GM10248 (cell line): ENCODE results near the gene NUDT19.

Experiments used
- CTCF ChIA-PET: fragments of 300-600 bp; sonication (Branson Sonifier 250); formaldehyde crosslinking; extraction: SDS; loops from one replicate; lab custom pipeline; 2021; ENCODE audit warnings: antibody characterized with exemption; lab: Yijun Ruan, JAX
- POLR2A ChIA-PET: fragments of 350-650 bp; sonication (Branson Sonifier 250); formaldehyde crosslinking; extraction: SDS; loops from one replicate; lab custom pipeline; 2020; ENCODE audit warnings: antibody characterized with exemption; lab: Yijun Ruan, JAX
- DNase-seq: peaks from one replicate; pipeline ENCODE4 v3.0.0; 2012; ENCODE audit errors: extremely low spot score
- TF ChIP-seq, protein P1 (sequence below): IDR thresholded peaks from 2 replicates; pipeline ENCODE4 v1.5.1; 2012; ENCODE audit warnings: mild to moderate bottlenecking, low read depth; ENCODE audit errors: extremely low read depth, missing control alignments, control extremely low read depth

Gene NUDT19

DNA sequence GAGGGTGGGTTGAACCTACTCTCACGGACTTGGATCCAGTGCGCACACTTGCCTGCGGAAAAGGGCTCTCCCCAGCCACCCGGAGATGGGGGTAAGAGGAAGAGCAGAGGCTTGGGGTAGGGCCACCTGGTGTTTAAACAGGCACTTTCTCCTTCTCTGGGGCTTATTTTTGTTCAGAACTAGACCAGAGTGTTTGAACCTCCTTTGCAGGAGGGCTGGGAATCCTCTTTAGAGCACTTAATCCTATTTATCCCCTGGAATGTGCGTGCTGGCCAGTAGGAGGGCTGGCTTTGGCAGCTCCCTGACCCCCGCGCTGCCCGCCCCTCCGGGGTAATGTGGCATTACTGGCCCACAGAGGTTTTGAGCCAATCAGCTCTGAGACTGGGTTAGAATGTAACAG is 14.0 kb upstream of the NUDT19 start:
- ChIA-PET POLR2A (no interaction called here), CTCF (interaction anchor here (1.1 kb wide), 1 partner anchor 22 kb away, joined by 3 read pairs; no protein-coding TSS in a partner anchor)
- TF ChIP-seq, protein P1, sequence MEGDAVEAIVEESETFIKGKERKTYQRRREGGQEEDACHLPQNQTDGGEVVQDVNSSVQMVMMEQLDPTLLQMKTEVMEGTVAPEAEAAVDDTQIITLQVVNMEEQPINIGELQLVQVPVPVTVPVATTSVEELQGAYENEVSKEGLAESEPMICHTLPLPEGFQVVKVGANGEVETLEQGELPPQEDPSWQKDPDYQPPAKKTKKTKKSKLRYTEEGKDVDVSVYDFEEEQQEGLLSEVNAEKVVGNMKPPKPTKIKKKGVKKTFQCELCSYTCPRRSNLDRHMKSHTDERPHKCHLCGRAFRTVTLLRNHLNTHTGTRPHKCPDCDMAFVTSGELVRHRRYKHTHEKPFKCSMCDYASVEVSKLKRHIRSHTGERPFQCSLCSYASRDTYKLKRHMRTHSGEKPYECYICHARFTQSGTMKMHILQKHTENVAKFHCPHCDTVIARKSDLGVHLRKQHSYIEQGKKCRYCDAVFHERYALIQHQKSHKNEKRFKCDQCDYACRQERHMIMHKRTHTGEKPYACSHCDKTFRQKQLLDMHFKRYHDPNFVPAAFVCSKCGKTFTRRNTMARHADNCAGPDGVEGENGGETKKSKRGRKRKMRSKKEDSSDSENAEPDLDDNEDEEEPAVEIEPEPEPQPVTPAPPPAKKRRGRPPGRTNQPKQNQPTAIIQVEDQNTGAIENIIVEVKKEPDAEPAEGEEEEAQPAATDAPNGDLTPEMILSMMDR: no peak
- no peak for DNase-seq

DNA sequence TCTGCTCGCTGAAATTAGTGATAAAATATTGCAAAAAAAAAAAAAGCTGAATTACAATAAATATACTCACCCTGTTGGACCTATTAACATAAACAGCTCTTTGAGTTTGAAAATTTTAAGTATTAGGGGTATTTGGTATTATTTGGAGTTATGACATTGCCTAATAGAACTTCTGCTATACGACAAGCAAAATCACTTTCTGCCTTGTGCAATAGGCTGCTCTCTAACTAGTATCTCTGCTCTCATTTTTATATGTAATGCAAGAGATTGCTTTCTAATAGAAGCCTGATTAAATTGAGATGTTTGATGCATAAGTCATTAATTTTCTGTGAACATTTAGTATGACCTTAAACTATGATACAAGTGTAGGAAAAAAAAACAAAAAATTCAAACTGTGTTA is 10.6 kb upstream of the NUDT19 start:
- TF ChIP-seq, protein P1: no peak
- ChIA-PET CTCF (interaction anchor here (1.4 kb wide), 2 partner anchors 12 to 13 kb away, joined by 4 read pairs; no protein-coding TSS in a partner anchor), POLR2A (no interaction called here)
- no peak for DNase-seq

DNA sequence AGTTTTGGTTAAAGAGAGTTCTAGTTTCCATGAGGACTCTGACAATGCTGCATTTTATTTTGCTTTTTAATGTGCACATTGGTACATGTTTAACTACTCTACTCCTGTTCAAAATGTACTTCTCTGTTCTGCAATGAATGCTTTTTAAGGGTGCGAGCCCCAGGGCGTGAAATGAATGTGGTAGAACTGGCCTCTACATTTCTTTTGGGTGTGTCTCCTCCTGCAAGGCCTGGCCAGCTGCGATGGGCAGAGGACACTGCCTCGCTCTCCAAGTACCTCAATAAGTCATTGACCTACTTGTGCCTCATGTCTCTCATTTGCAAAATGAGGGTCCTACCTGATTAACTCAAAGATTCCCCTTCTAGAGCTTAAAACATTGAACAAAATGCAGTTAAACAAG is 9.3 kb upstream of the NUDT19 start:
- ChIA-PET CTCF (interaction anchor here (1.4 kb wide), 2 partner anchors 9 to 14 kb away, joined by 4 read pairs; partner anchors contain the start of gene NUDT19), POLR2A (no interaction called here)
- TF ChIP-seq, protein P1: no peak
- DNase-seq: no peak

DNA sequence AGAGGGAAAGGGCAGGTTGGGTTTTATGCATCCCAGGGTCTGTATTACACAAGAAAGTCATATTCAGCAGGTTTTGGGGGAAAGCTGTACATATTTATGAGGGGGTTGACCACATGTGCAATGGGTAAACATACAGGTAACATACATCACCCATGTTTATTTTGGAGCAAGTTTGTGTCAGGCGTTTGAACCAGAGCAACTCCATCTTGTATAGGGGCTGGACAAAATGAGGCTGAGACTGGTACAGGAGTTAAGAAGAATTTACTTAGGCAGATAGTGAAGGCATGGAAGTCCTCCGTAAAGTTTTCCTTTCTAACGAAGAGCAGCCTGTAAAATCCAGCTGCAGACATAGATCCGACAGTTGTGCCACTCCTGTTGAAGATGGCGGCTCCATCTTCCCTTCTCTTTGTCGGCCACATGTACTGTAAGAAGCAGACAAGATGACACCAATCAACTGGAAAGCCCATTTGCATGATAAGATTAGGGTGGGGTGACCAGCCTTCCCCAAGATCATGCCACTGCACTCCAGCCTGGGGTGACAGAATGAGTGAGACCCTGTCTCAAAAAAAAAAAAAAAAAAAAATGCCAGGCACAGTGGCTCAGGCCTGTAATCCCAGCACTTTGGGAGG is 4.7 kb upstream of the NUDT19 start:
- TF ChIP-seq, protein P1: no peak
- ChIA-PET CTCF (interaction anchor here (1.2 kb wide), 1 partner anchor 61 kb away, joined by 3 read pairs; no protein-coding TSS in a partner anchor), POLR2A (no interaction called here)
- DNase-seq: no peak

DNA sequence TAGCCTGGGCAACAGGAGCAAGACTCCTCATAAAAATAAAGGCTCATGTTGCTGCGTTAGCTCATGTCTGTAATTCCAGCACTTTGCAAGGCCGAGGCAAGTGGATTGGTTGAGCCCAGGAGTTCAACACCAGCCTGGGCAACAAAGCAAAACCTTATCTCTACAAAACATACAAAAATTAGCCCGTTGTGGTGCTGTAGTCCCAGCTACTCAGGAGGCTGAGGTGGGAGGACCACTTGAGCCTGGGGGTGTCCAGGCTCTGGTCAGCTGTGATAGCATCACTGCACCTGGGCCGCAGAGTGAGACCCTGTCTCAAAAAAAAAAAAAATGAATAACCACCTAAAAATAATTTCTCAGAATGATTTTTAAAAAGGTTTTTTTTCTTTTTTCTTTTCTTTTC is 3.9 kb upstream of the NUDT19 start:
- TF ChIP-seq, protein P1: no peak
- CTCF ChIA-PET: interaction anchor here (1.2 kb wide), 1 partner anchor 60 kb away, joined by 3 read pairs; no protein-coding TSS in a partner anchor
- no peak for DNase-seq
- POLR2A ChIA-PET: interaction anchor here (0.7 kb wide), 1 partner anchor 27 kb away, joined by 7 read pairs; no protein-coding TSS in a partner anchor

DNA sequence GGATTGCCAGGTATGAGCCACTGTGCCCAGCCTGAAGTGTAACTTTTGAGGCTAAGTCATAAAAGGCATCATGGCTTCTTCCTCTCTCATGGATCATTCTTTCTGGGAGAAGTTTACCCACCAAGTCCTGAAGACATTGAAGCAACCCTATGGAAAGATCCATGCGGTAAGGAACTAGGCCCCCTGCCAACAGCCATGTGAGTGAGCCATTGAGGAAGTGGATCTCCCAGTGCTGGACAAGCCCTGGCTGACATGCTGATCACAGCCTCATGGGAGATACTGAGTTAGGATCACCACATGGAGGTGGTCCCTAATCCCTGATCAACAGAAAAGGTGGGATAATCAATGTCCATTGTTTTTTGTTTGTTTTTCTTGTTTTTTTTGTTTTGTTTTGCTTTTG is 3.3 kb upstream of the NUDT19 start:
- TF ChIP-seq, protein P1: no peak
- POLR2A ChIA-PET: interaction anchor here (0.7 kb wide), 1 partner anchor 28 kb away, joined by 7 read pairs; no protein-coding TSS in a partner anchor
- CTCF ChIA-PET: no interaction called here
- no peak for DNase-seq
